WERI-Rb-1 (cell line): Measurements from ENCODE around the gene C13orf46.

ENCODE experiments used
- DNase-seq: peaks from one replicate; pipeline ENCODE4 v3.0.0-alpha.2; 2020
- H3K27ac ChIP-seq: fragments of 250-450 bp; sonication (Bioruptor Pico); 2 replicates; pipeline ENCODE4 v1.5.1; 2020; ENCODE audit warnings: mild to moderate bottlenecking, moderate library complexity
- H3K27me3 ChIP-seq: fragments of 250-450 bp; sonication (Bioruptor Pico); 2 replicates; pipeline ENCODE4 v1.5.1; 2021; ENCODE audit warnings: mild to moderate bottlenecking, low read depth, moderate library complexity; ENCODE audit not compliant: insufficient read depth, severe bottlenecking
- H3K36me3 ChIP-seq: fragments of 250-450 bp; sonication (Bioruptor Pico); 2 replicates; pipeline ENCODE4 v1.5.1; 2020; ENCODE audit warnings: mild to moderate bottlenecking, moderate library complexity
- H3K4me3 ChIP-seq: 2 replicates; pipeline ENCODE4 v1.5.1; 2011; ENCODE audit warnings: low read depth, mild to moderate bottlenecking, control low read depth, low read length
- H3K9me3 ChIP-seq: fragments of 250-450 bp; sonication (Bioruptor Pico); 2 replicates; pipeline ENCODE4 v1.5.1; 2021; ENCODE audit warnings: mild to moderate bottlenecking, moderate library complexity; ENCODE audit not compliant: severe bottlenecking
- TF ChIP-seq, protein P1 (sequence below): IDR thresholded peaks from 2 replicates; pipeline ENCODE4 v1.5.1; 2011; ENCODE audit warnings: low read depth, mild to moderate bottlenecking, control low read depth, inconsistent platforms, low read length

C13orf46 gene

DNA sequence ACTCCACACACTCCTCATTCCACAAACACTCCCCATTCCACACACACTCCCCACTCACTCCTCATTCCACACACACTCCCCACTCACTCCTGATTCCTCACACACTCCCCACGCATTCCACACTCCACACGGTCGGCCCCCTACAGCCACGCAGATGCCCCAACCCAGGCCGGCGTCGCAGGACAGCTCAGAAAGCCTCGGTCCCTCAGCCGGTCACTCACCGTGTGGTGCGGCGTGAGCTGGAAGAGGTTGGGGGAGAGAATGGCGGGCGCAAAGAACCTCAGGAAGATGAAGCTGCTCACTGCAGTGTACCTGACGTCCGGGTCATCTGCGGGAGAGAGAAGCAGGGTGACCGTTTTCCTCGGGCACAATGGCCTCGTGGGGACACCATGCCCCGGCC is 39.0 kb upstream of the C13orf46 start:
- no peaks in the 10 kb centered on the region for H3K9me3 ChIP-seq
- TF ChIP-seq, protein P1, sequence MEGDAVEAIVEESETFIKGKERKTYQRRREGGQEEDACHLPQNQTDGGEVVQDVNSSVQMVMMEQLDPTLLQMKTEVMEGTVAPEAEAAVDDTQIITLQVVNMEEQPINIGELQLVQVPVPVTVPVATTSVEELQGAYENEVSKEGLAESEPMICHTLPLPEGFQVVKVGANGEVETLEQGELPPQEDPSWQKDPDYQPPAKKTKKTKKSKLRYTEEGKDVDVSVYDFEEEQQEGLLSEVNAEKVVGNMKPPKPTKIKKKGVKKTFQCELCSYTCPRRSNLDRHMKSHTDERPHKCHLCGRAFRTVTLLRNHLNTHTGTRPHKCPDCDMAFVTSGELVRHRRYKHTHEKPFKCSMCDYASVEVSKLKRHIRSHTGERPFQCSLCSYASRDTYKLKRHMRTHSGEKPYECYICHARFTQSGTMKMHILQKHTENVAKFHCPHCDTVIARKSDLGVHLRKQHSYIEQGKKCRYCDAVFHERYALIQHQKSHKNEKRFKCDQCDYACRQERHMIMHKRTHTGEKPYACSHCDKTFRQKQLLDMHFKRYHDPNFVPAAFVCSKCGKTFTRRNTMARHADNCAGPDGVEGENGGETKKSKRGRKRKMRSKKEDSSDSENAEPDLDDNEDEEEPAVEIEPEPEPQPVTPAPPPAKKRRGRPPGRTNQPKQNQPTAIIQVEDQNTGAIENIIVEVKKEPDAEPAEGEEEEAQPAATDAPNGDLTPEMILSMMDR = no peak
- no peak overlapping the region for H3K4me3 ChIP-seq
- no peak overlapping the region for H3K27ac ChIP-seq
- no peak for DNase-seq
- no peaks in the 10 kb centered on the region for H3K27me3 ChIP-seq
- peaks cover 17% of the 10 kb centered on the region for H3K36me3 ChIP-seq

DNA sequence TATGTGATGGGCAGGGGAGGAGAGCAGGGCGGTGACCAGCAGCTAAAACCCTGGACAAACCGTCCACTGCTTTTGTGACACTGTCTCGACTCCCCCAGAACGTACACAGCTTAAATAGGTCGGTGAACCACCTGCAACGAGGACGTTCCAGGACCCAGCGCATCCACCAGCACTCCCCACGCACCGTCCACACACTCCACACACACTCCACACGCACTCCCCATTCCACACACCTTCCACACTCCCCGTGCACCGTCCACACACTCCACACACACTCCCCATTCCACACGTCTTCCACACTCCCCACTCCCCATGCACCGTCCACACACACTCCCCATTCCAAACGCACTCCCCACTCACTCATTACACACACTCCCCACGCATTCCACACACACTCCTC is 38.3 kb upstream of the C13orf46 start:
- TF ChIP-seq, protein P1 = no peak
- Histone ChIP-seq H3K36me3 (peaks cover 17% of the 10 kb centered on the region), H3K4me3 (no peak overlapping the region), H3K9me3 (no peaks in the 10 kb centered on the region), H3K27me3 (no peaks in the 10 kb centered on the region), H3K27ac (no peak overlapping the region)
- DNase-seq = no peak

DNA sequence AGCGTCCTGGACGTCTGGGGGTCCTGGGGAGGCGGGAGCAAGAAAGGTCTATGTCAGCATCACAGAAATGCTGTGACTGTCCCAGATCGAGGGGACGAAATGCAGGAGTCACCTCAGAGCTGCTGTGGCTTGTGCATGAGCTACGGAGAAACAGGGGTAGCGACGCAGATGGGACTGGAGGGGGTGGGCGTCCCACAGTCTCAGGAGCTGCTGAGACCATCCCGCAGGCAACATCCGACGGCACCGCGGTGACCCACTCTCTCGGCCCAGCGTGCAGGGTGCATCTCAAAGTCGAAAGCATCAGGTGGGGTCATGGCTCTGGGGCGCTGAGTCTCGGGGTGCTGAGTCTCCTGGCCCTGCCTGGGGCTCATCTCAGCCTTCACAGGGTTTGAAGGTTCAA is 37.4 kb upstream of the C13orf46 start:
- Histone ChIP-seq H3K27me3 (no peaks in the 10 kb centered on the region), H3K4me3 (no peak overlapping the region), H3K9me3 (no peaks in the 10 kb centered on the region), H3K27ac (no peak overlapping the region), H3K36me3 (peaks cover 17% of the 10 kb centered on the region)
- TF ChIP-seq, protein P1 = no peak
- no peak for DNase-seq

DNA sequence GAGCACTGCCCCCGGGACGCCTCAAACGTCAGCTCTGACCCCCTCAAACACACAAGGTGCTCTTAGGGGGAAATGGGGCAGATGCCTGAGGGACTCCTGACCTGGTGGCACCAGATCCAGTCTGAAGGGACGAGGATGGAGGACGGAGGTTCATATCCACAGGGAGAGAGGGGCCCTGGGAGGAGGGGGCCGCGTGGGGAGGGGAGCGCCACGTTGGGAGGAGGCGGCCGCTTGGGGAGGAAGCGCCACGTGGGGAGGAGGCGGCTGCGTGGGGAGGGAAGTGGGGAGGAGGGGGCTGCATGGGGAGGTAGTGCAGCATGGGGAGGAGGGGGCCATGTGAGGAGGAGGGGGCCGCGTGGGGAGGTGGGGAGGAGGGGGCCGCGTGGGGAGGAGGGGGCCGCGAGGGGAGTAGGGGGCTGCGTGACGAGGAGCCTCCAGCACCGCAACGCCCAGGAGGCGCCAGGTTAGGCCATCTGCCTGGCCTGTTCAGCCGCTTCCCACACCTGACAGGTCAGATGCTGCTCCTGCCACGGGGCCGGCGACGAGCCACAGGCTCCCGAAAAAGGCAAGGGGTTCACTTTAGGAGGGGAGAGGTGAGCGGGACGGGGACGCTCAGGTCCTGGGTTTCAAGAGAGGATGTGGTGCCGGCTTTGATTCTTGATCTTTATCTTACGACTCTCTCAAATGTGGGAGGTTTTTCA is 36.7 kb upstream of the C13orf46 start:
- H3K9me3 ChIP-seq = no peaks in the 10 kb centered on the region

DNA sequence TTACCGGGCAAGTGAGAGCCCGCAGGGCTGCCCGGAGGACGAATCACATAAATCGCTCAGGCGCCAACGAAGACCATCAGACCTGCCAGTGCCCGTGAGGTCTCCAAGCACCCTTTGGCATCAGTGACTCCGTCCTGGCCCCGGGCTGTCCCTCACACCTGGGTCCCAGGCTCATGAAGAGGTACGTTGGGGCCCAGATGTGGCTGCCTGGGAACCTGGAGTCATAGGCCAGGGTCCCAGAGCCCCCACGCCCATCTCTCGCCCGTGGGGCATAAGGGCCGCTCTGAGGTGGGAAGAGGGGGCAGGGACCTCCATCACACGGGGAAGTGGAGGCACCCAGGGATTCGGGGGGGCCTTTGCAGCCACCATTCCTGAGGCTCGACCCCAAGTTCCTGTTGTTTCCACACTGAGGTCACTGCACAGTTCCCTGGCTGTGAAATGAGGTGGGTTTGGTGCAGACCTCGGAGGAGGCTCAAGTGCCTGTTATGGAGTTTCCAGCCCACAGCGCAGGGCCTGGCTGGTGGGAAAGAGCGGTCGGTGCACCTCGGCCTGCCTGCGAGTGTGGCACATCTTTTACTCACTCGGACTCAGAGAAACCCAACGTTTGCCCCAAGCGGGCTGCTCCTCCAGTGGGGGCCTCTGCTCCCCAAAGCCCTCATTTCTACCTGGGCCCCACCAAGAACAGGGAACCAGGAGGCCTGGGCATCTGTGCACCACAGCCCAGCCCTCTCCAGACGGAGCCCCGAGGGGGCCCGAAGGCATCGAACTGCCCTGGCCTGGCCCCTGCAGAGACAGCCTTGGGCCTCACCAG is 35.9 kb upstream of the C13orf46 start:
- Histone ChIP-seq H3K9me3 (no peaks in the 10 kb centered on the region), H3K36me3 (peaks cover 17% of the 10 kb centered on the region)
- DNase-seq = no peak

More for the DNA sequence above, 36.7 kb upstream of the C13orf46 start:
- Histone ChIP-seq H3K36me3 (peaks cover 17% of the 10 kb centered on the region), H3K27me3 (no peaks in the 10 kb centered on the region), H3K27ac (no peak overlapping the region), H3K4me3 (no peak overlapping the region)
- no peak for DNase-seq
- TF ChIP-seq, protein P1 = no peak

More for the DNA sequence above, 35.9 kb upstream of the C13orf46 start:
- Histone ChIP-seq H3K27ac (no peak overlapping the region), H3K4me3 (no peak overlapping the region), H3K27me3 (no peaks in the 10 kb centered on the region)
- TF ChIP-seq, protein P1 = no peak
